Dedifferentiated amniotic fluid mesenchymal stem cell (primary cell): ENCODE data around the gene FIGN.
A peak's percentile ranks its signal among the peaks of the same experiment; 100 is the strongest.

Experiments
- DNase-seq: peaks from one replicate; pipeline ENCODE4 v3.0.0-alpha.2; 2016; ENCODE audit errors: extremely low spot score

FIGN gene, protein sequence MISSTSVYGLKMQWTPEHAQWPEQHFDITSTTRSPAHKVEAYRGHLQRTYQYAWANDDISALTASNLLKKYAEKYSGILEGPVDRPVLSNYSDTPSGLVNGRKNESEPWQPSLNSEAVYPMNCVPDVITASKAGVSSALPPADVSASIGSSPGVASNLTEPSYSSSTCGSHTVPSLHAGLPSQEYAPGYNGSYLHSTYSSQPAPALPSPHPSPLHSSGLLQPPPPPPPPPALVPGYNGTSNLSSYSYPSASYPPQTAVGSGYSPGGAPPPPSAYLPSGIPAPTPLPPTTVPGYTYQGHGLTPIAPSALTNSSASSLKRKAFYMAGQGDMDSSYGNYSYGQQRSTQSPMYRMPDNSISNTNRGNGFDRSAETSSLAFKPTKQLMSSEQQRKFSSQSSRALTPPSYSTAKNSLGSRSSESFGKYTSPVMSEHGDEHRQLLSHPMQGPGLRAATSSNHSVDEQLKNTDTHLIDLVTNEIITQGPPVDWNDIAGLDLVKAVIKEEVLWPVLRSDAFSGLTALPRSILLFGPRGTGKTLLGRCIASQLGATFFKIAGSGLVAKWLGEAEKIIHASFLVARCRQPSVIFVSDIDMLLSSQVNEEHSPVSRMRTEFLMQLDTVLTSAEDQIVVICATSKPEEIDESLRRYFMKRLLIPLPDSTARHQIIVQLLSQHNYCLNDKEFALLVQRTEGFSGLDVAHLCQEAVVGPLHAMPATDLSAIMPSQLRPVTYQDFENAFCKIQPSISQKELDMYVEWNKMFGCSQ

DNA sequence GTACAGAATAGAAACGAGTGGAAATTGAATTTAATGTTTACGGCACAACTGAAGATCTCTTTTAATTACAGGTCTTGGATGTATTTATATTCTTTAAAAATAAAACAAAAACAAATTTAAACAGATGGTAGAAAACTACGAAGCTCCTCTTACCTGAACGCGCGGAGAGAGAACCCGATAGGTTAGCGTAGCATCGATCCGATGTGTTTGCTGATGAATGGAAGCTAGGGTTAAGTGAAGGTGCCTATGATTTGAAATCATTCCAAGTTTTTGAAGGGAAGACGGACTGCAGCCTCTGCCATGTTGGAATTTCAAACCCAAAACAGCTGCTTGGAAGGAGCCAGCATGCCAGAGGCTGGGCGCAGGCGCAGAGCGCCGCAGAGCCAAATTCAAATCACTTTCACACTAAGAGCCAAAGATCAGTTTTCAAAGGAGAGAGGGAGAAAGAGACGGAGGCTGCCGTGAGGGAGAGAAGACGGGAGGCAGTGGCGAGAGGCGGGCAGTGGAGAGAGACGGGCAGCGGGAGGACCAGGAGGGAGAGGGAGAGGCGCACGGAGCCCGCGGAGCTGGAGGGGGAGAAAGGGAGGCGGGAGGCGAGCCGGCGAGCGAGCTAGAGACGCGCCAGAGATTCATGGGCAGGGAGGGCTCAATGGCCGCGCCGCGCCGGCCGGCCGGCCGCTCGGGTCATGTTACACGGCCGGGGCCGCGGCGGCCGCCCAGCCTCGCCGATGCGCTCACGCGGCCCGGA, at the start of gene FIGN:
Gene FIGN, minus strand, starts transcription at position 324 of the 748 bp plus-strand sequence. CDS start 1,081 bp downstream, outside the sequence.
- DNase-seq, result peak; percentile 90

DNA sequence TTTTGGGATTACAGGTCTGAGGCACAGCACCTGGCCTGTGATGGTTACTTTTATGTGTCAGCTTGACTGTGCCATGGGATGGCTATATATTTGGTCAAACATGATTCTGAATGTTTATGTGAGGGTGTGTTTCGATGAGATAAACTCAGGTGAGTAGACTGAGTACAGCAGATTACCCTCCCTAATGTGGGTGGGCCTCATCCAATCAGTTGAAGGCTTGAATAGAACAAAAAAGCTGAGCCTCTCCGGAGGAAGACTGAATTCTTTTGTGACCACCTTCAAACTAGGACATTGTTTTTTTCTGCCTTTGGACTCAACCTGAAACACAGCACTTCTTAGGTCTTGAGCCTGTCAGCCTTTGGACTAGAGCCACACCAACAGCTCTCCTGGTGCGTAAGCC, 49.4 kb upstream of the FIGN start:
- no peak for DNase-seq

DNA sequence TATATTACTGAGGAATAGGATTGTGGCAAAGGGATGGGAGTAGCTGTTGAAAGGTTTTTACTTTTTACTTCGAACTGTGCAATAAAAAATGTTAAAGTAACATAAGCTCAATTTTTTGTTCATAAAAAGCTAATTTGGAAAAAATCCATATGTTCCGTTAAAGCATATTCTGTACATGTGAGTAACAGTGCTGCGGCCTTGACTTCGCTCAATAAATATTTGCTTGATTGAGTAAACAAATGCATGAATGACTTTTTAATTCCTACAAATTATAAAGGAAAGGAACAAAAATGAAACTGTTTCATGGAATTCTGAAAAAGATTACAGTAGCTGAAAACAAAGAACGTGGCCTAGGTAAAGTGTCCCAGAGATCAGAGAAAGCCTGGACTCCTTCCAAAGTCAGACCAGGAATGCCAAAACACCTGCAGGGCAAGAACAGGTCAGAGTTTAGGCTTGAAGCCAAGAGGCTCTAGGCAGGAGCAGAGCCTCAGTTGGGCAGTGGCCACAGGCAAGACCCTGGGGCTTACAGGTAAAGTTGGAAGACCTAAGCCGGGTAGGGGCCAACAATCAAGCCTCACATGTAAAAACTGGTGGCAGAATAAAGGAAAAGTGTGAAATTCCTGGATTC, 44.3 kb upstream of the FIGN start:
- no peak for DNase-seq

DNA sequence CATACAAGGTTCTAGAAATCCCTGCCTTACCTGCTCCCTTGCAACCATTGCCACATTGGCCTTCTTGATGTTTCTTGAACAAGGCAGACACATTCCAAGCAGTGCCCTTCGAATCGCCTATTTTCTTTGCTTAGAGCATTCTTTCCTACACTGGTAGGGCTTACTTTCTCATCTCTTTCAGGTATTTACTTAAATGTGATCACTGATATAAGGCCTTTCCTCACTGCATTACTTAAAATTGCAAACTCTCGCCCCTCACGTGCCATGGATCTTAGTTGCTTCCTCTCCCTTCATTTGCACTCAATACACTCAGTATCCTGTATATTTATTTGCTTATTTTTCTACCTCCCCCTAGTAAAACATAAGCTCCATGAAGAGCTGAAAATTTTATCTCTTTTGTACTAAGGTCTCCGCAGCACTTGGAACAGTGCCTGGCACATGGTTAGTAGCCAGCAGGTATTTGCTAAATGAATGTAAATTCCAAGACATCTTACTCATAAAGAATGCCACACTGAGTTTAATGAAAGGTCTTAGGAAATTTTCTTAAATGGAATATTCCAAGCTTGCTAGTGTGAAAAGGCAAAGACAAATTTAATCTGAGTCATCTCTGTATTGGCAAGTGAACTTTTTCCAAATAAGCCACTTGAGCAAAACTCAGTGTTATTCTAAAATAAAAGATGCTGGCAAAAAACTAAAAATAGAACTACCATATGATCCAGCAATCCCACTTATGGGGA, 42.4 kb upstream of the FIGN start:
- peak; percentile 43 for DNase-seq

DNA sequence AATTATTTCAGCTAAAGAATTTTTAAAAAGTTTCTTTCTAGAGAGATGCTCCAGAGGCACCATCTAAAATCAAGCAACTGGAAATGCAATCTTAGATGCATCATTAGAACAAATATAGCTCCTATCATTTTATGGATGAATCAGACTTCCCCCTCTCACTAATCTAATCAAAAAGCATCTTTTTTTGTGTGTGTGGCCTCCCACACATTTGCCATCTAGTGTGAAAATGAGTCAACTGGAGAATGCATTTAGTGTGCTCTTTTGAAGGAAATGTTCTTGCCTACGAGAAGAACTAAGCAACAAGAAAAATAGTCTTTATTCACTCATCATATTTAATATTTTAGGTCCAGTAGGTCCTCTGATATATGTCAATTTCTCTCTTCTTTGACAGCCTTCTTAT, 39.5 kb upstream of the FIGN start:
- DNase-seq, result no peak

DNA sequence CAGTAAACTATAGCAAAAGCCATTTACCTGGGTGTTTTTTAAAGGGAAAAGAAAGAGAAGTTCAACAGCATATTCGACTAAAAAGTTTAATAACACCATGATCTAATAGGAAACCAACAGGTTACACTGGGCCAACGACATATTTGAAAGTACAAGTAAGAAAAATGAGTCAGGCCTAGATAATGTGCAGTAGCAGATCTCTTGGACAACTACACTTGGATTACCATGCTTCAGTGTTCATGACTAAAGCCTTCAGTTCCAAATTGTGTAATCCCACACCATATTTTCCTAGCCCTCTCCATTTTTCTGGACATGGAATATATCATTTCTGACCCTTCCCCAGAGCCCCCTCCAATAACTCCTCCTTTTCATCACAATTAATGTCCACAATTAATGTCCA, 39.1 kb upstream of the FIGN start:
- DNase-seq, result peak; percentile 78

DNA sequence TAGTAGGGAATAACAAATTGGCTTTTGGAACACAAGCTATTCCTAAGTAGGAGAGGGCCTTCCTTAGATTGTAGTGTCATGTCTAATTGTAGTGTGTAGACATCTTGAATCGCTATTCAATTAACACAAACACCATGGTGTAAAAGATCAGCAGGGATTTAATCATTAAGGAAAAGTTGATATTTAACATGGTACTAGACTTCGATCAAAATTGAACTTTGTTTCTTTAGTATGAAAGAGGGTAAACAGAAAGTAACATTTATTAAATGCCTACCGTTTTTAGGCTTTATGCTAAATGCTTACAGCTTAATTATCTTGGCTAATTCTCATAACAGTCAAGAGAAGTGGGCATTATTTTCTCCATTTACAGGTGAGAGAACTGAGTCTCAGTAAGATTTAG, 37.5 kb upstream of the FIGN start:
- DNase-seq, result no peak

DNA sequence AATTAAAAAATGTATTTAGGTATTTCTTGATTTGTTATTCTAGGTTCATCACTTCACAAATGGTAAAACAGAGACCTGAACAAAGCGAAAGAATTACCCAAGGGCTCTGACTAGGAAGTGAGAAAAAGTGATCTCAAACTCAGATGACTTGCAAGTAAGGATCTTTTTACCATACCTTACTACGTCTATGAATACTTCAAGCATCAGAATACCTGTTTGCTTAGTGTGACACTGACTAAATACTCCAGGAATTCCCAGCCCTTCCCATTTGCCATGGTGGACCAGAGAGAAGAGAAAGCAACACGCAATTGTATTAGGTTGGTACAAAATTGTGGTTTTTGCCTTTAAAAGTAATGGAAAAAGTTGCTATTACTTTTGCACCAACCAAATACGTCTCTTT, 35.8 kb upstream of the FIGN start:
- no peak for DNase-seq

DNA sequence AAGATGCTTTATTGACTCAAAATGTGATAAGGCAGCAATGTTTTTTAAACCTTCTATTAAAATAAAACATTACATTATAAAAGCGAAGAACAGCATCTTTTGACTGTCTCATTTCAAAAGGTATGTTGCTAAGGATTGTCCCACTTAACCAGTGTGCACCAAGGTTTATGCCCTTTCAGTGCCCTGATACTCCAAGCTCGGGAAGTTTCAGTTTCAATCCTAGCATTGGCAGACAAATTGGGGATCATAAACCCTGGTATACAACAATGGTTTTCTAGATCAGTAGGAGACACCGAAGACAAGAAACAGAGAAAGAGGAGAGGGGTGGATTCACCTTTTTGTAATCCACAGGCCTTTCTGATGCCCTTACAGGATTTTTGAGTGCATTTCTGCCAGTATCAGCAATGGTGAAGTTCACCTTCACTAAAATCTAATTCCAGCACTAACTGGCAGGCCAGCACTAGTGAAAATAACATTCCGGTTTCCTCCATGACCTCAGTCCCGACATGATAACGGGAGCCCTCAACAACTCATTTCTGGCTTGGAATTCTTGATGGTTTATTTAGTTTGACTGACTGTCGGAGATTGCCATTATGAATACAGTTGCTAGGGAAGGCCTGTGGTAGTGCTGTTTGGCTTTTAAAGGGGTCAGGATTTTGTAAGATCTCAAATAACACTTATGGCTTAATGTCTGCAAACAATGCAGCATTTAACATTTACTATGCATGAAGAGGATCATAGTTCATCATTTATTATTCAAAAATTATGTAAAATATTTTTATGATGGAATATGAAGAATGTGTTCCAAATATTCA, 33.3 kb upstream of the FIGN start:
- DNase-seq, result no peak

DNA sequence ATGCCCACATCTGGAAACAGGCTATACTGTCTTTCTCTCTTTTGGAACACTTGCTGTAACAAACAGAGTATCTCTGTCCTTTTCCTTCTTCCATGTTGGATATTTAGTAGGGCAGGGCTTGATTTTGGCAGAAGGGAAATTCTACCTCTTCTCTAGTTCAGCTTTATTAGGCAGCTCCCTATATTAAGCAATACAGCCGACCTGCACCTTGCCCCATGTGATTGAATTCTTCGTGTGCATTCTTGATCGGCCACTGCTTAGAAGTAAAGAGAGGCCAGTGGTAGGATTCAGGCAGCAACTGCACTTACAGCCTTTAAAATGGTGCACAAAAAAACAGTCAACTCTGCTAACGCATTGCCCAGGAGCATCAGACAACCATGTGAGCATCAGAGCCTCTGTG, 31.3 kb upstream of the FIGN start:
- DNase-seq, result no peak

DNA sequence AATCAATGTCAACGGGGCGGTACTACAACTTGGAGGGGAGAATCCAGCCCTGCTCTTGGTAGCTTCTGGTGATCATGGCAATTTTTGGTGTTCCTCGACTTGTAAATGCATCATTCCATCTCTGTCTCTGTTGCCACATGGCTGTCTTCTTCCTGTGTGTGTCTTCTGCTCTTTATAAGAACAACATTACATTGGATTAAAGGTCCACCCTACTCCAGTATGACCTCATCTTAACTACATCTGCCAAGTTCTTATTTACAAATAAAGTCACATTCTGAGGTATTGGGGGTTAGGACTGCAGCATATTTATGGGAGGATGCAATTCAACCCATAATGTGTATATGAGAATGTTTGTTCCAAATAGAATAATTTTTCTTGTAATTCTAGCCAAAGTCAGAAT, 28.8 kb upstream of the FIGN start:
- DNase-seq, result no peak

DNA sequence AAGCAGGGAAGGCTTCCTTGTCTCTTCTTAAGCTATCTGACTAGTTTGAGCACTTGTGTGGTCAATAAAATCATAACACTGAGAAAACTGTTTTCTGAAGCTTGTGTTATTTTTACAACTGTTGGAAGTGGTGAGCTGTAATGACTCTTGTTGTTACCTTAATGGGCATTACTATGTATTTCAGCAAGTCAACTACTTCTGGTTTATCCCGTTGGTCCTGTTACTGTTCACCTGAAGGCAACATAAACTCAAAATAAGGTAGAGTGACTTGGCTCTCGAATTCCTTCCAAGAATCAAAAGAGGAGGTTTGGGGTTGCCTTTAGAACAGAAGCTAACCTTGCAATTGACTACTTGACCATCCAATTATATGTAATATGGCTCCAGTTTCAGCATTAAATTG, 23.2 kb upstream of the FIGN start:
- DNase-seq, result no peak

DNA sequence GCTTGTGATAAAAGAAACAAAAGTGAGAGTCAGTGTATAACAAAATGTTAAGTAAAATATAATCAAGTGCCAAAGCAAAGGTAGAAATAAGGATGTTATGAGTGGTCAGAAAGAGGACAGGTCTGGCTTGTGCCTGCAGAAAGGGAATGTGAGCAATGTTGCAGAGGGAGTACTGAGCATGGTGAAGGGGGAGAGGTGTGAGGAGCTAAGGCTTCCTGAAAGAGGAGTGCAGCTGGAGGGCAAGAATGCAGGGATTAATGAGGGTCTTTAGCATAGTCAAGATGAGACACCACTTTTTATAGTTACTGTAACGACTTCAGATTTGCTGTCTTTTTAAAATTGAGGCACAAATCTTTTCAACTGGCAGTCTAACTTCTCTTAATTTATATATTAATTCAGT, 22.0 kb upstream of the FIGN start:
- DNase-seq, result no peak

DNA sequence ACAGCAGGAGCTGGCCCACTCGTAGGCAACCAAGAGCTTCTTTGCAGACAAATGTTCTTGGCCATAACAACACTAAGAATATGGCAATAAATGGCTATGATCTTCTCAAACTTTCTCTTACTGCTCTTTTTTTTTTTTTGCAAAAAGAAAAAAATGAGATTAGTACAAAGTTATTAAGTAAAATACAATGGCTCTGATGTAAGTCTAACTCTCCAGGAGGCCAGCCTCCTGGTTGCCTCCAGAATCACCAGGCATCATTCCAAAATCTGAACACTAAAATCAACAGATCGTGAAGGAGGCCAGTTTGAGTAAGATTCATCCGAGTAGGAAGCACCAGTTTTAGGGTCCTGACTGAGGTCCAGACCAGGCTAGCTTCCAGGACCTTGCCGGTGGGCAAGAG, 20.8 kb upstream of the FIGN start:
- DNase-seq, result no peak

DNA sequence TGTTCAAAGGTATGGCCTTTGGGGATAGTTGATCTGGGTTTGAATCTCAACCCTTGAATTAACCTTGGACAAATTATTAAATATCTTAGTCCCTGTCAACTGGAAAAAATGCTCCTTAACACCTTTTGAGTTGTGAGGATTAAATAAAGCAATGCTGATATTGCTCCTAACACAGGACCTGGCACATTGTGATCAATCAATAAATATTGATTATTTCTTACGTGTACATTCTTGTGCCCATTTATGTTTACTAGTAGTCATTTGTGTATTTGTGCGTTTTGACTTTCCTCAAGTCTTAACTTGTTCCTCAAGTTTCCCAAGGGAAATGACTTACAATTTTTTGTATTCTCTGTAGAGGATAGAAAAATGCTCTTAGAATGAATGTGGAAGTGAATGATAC, 19.6 kb upstream of the FIGN start:
- DNase-seq, result no peak

DNA sequence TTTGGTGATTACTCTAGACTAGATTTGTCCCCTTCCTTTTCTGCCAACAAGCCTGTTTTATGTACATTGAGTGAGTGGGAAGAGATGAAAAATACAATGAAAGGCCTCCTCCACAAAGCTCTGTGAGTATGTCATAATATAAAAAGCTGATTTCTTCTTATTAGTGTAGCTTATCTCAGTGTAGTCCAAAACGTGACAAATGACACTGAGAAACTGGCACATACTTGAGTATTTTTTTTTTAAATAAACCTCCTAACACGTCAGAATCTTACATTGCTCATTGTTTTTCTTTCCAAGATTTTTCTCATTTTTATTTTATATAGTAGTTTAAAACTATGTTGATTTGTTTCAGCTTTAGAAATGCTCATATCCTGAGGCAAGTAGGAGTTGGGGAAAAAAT, 17.9 kb upstream of the FIGN start:
- DNase-seq, result no peak

DNA sequence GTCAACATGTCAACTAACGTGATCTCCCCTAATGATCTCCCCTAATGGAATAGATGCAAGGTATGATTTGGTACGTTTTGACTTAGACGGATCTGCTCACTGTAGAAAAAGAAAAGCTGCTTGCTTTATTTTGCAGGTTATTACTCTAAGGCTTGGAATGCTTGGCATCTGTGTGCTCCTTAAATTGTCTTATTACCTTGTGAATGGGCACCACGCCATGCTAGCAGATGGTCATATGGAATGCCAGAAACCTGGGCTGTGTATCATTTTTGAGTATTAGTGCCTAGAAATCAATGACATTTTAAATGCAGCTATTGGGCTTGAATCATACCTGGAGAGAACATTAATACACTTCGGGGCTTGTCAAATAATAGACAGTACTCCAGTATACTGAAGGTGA, 16.5 kb upstream of the FIGN start:
- DNase-seq, result no peak

DNA sequence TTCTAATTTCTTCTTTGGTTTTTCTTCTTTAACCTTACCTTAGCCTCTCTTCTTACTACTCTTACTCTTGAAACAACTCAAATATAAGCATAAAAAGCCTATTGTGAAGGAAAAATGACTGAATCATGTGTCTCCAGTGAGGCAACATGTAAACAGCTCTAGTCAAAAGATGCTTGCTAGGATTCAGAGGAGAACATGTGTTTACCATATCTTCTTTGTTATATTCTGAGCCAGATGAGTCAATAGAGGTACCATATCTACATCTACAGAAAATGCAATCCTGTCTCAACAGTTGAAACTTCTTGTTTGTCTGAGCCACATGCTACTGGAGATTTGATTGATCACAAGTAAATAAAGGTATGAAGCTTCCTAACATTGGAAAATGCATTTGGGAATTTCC, 15.9 kb upstream of the FIGN start:
- DNase-seq, result no peak

DNA sequence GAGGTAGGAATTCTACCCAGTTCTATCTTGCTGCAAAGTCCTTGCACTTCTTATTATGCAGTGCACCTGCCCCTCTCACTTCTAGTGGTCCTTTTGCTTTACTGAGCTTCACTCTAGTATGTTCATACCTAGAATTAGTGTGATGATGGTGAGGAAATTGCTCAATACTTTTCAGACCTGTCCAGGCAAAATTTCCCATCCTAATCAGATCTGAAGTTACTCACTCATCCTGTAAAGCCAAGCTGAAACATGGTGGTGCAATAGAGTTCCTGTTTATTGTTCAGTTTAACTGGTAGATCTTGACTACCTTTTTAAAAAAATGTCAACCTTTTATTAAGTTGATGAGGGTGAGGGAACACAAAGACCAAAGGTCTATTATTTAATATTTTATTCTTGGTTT, 12.6 kb upstream of the FIGN start:
- DNase-seq, result no peak

DNA sequence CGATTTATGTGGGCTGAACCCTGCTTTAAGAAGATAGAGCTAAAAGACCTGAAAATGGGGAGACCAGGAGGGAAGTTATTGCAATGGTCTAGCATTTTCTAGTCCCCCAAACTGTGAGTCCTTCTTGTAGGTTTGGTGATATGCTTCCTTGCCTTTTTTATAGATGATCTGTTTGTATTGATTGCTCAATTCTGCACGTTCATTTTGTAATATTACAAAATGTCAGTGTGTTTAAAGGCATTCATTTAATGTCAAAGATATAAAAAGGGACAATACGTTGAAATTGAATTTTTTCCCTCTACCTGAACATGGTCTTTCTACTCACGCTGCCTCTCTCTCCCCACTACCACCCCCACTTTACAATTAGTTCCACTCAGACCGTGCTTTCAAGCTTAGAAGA, 5.6 kb upstream of the FIGN start:
- no peak for DNase-seq

DNA sequence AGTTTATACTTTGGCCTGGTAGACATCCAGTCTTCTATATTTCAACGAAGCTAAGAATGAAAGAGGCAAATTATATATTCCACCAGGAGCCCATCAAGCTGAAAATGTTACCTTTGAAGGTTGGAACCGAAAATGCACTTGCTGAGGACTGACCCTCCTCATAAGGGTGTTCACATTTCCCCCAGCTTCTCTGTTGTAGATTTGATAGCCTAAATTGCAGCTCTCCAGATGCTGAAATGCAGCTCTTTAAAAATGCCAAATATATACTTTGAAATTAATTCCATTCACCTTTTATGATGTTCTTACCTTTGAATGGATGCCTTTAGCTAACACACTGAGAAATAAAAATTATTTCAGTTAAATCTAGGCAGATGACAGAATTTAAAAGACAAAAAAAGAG, 1.8 kb upstream of the FIGN start:
- DNase-seq, result no peak
